Skeletal muscle satellite cell (primary cell): ENCODE measurements around the gene TGIF1.

Source experiments
- H3K27me3 ChIP-seq: 2 replicates; pipeline ENCODE4 v1.7.0; 2013; ENCODE audit warnings: low read length; ENCODE audit not compliant: control insufficient read depth, insufficient read depth
- H3K36me3 ChIP-seq: 2 replicates; pipeline ENCODE4 v1.7.0; 2013; ENCODE audit warnings: mild to moderate bottlenecking, control low read depth, low read length; ENCODE audit not compliant: insufficient read depth
- H3K4me1 ChIP-seq: 2 replicates; pipeline ENCODE4 v1.7.0; 2013; ENCODE audit warnings: low read length; ENCODE audit not compliant: control insufficient read depth, insufficient read depth
- H3K4me2 ChIP-seq: 2 replicates; pipeline ENCODE4 v1.7.0; 2013; ENCODE audit warnings: mild to moderate bottlenecking, low read length
- H3K4me3 ChIP-seq: 2 replicates; pipeline ENCODE4 v1.7.0; 2013; ENCODE audit warnings: low read length
- H3K9ac ChIP-seq: 2 replicates; pipeline ENCODE4 v1.7.0; 2013; ENCODE audit warnings: mild to moderate bottlenecking, low read depth, low read length, moderate library complexity
- H3K9me3 ChIP-seq: replicated peaks from 2 replicates; pipeline ENCODE4 v1.7.0; 2013; ENCODE audit warnings: mild to moderate bottlenecking, control low read depth, low read length

Gene TGIF1

DNA sequence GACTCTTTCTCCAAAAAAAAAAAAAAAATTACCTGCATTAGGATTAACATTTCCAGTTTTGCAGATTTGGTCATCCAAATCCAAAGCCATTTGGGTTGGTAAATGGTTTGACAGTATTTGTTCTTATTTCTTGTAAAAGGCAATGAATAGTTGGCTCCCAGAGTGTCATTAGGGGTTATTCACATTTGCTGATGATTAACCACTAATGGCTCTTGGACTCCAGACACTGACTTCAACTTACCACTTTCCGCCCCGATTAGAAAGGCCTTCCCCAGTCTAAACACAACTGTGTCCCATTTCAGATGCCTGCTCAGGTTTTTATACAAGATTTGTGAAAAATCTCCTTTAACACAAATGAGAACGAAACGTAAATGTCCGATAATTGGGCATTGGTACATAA lies 9.6 kb upstream of the TGIF1 start:
- H3K9ac ChIP-seq, result no peak overlapping the region
- no peaks in the 10 kb centered on the region for H3K4me1 ChIP-seq
- H3K9me3 ChIP-seq, result no peaks in the 10 kb centered on the region
- H3K27me3 ChIP-seq, result no peaks in the 10 kb centered on the region
- H3K4me2 ChIP-seq, result no peak overlapping the region
- no peaks in the 10 kb centered on the region for H3K36me3 ChIP-seq
- no peak overlapping the region for H3K4me3 ChIP-seq

DNA sequence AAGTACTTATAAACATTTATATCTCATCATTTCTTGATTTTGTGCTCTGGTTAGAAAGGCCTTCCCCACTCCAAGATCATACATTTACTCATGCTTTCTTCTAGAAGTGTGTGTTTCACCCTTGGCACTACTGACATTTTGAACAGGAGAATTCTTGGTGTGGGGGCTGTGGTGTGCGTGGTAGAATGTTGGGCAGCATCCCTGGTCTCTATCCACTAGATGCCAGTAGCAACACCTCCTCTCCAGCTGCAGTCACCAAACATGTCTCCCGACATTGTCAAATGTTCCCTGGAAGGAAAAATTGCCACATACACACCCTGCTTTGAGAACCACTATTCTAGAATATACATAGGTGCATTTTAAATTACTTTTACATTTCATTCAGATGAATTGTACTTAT lies 8.7 kb upstream of the TGIF1 start:
- Histone ChIP-seq H3K4me1 (peaks cover 6% of the 10 kb centered on the region), H3K4me3 (no peak overlapping the region), H3K9ac (no peak overlapping the region), H3K27me3 (no peaks in the 10 kb centered on the region), H3K36me3 (no peaks in the 10 kb centered on the region), H3K4me2 (no peak overlapping the region), H3K9me3 (no peaks in the 10 kb centered on the region)

DNA sequence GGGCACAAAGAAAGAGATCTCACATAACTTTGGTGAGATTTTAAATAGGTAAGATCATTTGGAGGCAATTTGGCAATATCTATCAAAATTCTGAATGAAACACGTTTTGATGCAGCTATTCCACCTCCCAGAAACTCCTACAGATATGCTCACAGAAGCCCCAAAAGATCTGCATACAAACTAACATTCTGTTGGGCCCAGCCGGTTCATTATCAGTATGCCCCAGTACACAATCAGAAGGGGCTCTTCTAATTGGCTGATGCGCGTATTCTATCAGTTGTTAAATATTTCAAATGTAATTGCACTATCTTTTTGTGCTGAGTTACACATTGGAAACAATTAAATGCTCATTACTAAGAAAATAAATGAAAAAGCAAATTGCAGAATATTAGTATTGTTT lies 7.1 kb upstream of the TGIF1 start:
- Histone ChIP-seq H3K27me3 (no peaks in the 10 kb centered on the region), H3K9ac (no peak overlapping the region), H3K36me3 (no peaks in the 10 kb centered on the region), H3K4me2 (no peak overlapping the region), H3K4me1 (peaks cover 20% of the 10 kb centered on the region), H3K4me3 (no peak overlapping the region), H3K9me3 (no peaks in the 10 kb centered on the region)

DNA sequence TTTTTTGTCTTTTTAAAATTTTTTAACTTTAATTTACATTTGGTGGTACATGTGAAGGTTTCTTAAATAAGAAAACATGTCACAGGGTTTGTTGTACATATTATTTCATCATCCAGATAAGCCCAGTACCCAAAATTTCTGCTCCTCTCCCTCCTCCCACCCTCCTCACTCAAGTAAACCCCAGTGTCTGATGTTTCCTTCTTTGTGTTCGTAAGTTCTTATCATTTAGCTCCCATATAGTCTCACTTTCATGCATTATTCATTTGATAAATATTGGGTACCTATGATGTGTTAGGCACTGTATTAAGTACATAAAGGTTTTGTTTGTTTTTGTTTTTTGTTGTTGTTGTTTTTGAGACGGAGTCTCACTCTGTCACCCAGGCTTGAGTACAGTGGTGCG lies 5.7 kb upstream of the TGIF1 start:
- no peaks in the 10 kb centered on the region for H3K9me3 ChIP-seq
- H3K9ac ChIP-seq, result no peak overlapping the region
- H3K36me3 ChIP-seq, result no peaks in the 10 kb centered on the region
- H3K4me3 ChIP-seq, result no peak overlapping the region
- H3K4me2 ChIP-seq, result no peak overlapping the region
- H3K4me1 ChIP-seq, result peaks cover 20% of the 10 kb centered on the region
- H3K27me3 ChIP-seq, result no peaks in the 10 kb centered on the region

DNA sequence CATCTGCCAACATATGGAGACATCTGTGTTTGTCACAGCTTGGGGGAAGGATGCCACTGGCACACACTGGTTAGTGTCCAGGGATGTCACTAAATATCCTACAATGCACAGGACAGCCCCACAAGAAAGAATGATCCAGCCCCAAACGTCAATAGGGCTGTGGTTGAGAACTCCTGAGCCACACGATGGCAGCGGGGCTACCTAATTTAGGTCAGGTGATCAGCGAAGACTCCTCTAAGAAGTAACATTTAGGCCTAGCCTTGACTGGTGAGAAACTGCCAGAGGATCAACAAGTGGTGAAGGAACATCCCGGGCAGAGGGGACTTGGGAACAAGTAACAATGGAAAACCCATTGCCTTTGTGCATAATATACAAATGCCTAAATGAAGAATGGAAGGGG lies 5.0 kb upstream of the TGIF1 start:
- no peak overlapping the region for H3K4me3 ChIP-seq
- no peaks in the 10 kb centered on the region for H3K9me3 ChIP-seq
- no peak overlapping the region for H3K9ac ChIP-seq
- H3K27me3 ChIP-seq, result no peaks in the 10 kb centered on the region
- peaks cover 20% of the 10 kb centered on the region for H3K4me1 ChIP-seq
- no peaks in the 10 kb centered on the region for H3K36me3 ChIP-seq
- no peak overlapping the region for H3K4me2 ChIP-seq

DNA sequence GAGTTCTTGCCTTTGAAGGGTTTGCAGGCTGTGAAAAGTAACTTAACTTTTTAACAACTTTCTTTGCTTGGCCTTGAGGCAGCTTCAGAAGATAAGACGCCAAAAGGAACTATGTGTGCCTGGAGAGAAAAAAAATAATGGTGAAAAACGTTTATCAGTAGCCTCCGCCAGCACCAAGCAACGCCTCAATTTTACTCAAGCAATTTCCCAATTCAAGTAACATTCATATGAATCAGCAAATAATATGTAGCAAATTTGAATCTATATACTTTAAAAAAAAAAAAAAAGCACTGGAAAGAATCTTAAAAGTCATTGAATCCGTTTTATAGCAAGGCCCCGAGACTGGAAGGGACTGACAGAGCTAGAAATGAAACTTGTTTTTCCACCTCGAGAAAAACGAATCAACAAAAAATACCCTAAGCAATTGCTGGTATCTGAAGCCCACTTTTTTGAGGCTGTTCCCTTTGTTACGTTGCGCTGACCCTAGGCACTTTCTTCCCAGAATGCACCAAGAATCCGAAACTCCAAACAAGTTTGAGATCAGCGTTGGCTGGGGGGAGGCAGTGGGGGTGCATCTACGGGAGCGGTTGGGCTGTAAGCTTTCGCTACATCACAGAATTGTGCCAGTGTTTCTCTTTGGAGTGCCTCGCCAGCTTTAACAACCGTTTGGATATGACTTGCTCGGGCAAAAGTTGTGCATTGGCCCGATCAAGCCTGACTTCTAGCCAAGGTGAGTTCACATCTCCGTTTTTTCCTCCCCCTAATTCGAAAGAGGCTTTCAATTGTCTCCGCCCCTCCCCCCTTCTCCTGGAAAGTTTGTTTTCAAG lies 2.7 kb upstream of the TGIF1 start:
- Histone ChIP-seq H3K4me1 (peaks cover 20% of the 10 kb centered on the region), H3K4me2 (peak overlapping the region; percentile 90)

DNA sequence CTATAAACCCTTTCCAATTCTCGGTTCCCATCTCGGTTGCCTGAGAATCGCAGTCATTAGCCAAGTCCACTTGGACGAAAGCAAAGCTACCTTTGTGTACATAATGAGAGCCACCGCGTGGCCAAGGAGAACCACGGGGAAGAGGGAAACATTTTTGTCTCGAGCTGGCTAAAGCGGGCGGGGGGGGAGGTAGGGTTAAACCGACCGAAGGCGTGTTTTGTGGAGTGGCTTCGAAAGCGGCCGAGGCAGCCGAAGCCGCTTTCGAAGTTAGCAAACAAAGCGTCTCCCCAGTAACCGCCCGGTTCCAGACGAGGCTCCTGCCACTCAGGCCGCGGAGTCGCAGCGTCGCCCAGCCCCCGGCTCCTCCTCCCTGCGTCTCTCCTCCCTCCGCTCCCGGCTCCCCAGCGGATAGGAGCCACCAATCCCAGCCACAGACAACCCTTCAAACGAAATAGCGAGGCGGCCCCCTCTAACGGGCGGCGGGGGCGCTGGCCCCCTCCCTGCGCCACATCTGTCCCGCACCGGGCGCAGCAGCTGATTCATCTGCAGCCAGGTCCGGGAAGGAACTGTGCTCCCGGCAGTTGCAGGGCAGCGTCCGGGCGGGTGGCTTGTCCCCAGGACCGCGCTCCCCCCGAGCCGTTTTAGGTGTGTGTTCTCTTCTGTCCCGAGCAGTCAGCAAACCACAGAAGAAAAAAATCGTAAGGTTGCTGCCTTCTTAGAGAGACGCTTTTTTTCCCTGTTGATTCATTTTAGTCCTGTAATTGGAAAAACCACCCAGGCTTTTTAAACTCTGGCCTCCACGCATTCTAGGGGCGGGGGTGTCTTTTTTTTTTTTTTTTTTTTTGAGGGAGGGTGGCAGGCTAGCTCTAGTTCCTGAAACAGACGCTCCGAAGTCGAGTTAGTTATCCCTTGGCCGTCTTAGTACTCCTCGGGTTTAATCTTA lies 1.8 kb upstream of the TGIF1 start:
- peaks cover 6% of the 10 kb centered on the region for H3K36me3 ChIP-seq
- no peaks in the 10 kb centered on the region for H3K27me3 ChIP-seq
- peak overlapping the region; percentile 99 for H3K9ac ChIP-seq
- peak overlapping the region; percentile 85 for H3K4me3 ChIP-seq
- H3K9me3 ChIP-seq, result no peaks in the 10 kb centered on the region
- peak overlapping the region; percentile 90 for H3K4me2 ChIP-seq
- peaks cover 24% of the 10 kb centered on the region for H3K4me1 ChIP-seq

More for the DNA sequence above, 2.7 kb upstream of the TGIF1 start:
- Histone ChIP-seq H3K9ac (peak overlapping the region; percentile 99), H3K27me3 (no peaks in the 10 kb centered on the region), H3K9me3 (no peaks in the 10 kb centered on the region), H3K4me3 (peak overlapping the region; percentile 85), H3K36me3 (peaks cover 6% of the 10 kb centered on the region)

DNA sequence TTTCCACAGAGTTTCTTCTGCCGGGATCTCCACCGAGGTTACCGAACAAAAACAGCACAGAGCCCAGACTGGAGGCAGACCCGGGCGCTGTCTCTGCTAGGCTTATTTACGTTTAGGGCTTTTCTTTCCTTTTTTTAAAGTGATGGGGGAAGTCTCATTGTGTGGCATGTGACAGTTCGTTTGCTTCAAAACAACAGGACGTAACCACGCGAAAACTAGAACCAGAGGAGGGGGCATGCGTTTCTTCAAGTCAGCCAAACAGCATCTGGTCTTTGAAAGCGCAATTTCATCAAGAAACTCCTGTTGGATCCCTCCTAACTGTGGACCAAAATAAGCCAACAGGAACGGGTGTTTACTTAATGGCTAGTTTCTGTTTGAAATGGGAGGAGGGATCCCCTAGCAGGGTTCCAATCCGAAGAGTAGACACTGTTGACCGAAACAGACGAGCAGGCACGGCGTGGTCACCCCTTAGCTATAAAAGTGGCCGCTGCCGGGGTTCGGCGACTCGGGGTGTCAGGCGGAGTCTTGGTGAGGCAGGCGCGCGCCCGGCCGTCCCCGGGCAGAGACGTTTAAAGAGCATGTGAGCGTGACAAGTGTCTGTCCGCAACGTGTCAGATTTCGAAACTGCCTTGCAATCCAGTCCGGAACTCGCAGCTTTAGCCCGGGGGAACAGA lies 997 bp upstream of the TGIF1 start:
- Histone ChIP-seq H3K9ac (peak overlapping the region; percentile 99), H3K27me3 (no peaks in the 10 kb centered on the region), H3K4me1 (peaks cover 25% of the 10 kb centered on the region), H3K4me3 (peak overlapping the region; percentile 85), H3K36me3 (peaks cover 6% of the 10 kb centered on the region), H3K9me3 (no peaks in the 10 kb centered on the region), H3K4me2 (peak overlapping the region; percentile 90)

DNA sequence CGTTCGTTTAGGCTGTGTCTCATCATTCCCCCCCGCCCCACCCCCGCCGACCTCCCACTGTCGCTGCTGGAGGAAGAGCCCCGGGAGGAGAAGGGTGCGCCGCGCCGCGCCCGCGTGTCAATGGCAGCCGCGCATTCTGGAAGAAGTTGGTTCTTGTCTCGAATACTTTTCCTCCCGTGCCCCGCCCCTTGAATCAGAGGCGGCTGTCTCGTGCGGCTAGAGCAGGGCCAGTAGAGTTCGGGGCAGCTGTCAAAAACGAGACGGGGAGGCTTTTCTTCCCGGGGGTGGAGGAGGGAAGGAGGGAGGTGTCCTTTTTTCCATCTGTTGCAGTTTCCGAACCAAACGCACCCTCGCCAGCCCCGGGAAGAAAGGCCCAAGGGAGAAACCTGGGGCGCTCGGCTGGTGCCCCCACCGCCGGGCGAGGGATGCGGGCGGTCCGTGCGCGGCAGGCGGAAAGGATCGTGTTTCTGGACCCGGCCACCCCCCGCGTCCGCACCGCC lies 410 bp upstream of the TGIF1 start:
- Histone ChIP-seq H3K4me3 (peak overlapping the region; percentile 85), H3K4me2 (peak overlapping the region; percentile 90), H3K4me1 (peaks cover 27% of the 10 kb centered on the region), H3K9ac (peak overlapping the region; percentile 99), H3K27me3 (no peaks in the 10 kb centered on the region), H3K36me3 (peaks cover 6% of the 10 kb centered on the region), H3K9me3 (no peaks in the 10 kb centered on the region)

DNA sequence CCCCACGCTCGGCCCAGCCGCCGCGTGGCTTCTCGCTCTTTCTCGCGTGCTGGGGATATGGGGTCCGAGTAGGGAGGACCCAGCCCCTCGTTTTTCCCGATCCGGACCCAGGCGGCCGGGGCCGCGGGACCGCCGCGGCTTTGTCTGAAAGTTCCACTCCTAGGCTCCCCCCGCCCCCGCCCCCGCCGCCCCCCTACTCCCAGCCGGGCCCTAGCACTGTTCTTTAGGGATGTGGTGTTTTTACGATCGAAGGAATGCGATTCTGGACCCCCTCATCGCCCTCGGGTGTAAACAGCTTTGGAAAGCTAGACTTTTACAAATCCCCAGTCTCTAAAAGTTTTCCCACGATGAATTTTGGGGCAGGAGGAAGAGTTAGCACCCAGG lies 819 bp downstream of the TGIF1 start:
- H3K27me3 ChIP-seq, result no peaks in the 10 kb centered on the region
- peak overlapping the region; percentile 99 for H3K9ac ChIP-seq
- H3K4me2 ChIP-seq, result peak overlapping the region; percentile 90
- peaks cover 37% of the 10 kb centered on the region for H3K4me1 ChIP-seq
- H3K4me3 ChIP-seq, result peak overlapping the region; percentile 85
- peaks cover 6% of the 10 kb centered on the region for H3K36me3 ChIP-seq
- H3K9me3 ChIP-seq, result no peaks in the 10 kb centered on the region
